ENCODE results near the gene RNASE13.

GRCh38 chr14:21081521-21082142, 47.0 kb upstream of the RNASE13 start:
- no peak for TF ChIP-seq POLR2A (IDR thresholded peaks at IDR 0.05)
- TF ChIP-seq CTCF (IDR thresholded peaks at IDR 0.05), result no peak

All from Peyer's patch (tissue), 4 donors.